ENCODE results near the gene PPM1B. TPM values are rescaled to one million over a fixed set of nuclear protein-coding genes. Genes with fewer than 3 reads are reported as not detected.

Gene PPM1B
- total and polyA plus RNA-seq, 9 of the 15 experiments (the other 6 are each of a cell fraction or from before 2014, with no cell fraction given), result 8.9 to 44.0 (median 28.6) TPM

GRCh38 chr2:44169155-44169898 lies 652 bp downstream of the PPM1B start:
- Histone ChIP-seq H3K4me1 (replicated peaks in 1 of 2; ENCODE audit: control insufficient read depth in 2 of 2, insufficient read depth in 2 of 2, low read length in 2 of 2) (peaks cover 4 to 7% of the 10 kb centered on the region in 2 experiments; a peak in 3 of 5 replicates), H3K9me1 (ENCODE audit: control insufficient read depth, insufficient read depth, low read length) (no peaks in the 10 kb centered on the region), H3K36me3 (ENCODE audit: control insufficient read depth, insufficient read depth, low read length) (no peaks in the 10 kb centered on the region), H3K9ac (ENCODE audit: insufficient read depth in 1 of 2, low read depth in 2 of 2, low read length in 2 of 2) (peak overlapping the region; percentile 89 to 97), H3K27ac (ENCODE audit: extremely low read depth, low read depth, low read length) (peak overlapping the region; percentile 85), H2AFZ (ENCODE audit: low read depth, low read length) (peak overlapping the region; percentile 89), H3K4me3 (peak overlapping the region; percentile 94), H3K27me3 (ENCODE audit: control insufficient read depth in 2 of 2, insufficient read depth in 2 of 2, low read length in 2 of 2) (no peaks in the 10 kb centered on the region), H3K4me2 (ENCODE audit: insufficient read depth, low read length) (peak overlapping the region; percentile 99), H3K9me3 (replicated peaks; ENCODE audit: control insufficient read depth, insufficient read depth, low read depth, low read length) (peaks cover 5% of the 10 kb centered on the region), H3K79me2 (ENCODE audit: control insufficient read depth, insufficient read depth, low read length) (peaks cover 57% of the 10 kb centered on the region), H4K20me1 (replicated peaks; ENCODE audit: control insufficient read depth, insufficient read depth, low read length) (peaks cover 20% of the 10 kb centered on the region; the same call in 1 of the 2 replicates)
- ATAC-seq, result peak; percentile 50
- intact Hi-C loops (cut with micrococcal nuclease) (no loop called here), in situ Hi-C loops (cut with MboI) (no loop called here)
- BruUV-seq (replicated peaks), result no TSS peak
- ChIA-PET CTCF (ENCODE audit: low intra/inter-chr PET ratio) (no interaction called here), POLR2A (interaction anchor here (0.8 to 4.6 kb wide), 4 partner anchors 10 to 14 kb away, joined by 3 to 28 read pairs (median 10); no protein-coding TSS in a partner anchor)
- under 1% methylated on average over 33 of the region's 54 CpGs for WGBS (ENCODE audit: insufficient coverage, low coverage, missing lambda C conversion rate)
- peak; percentile 29 to 62 (median 37) for DNase-seq (ENCODE audit: extremely low read depth in 1 of 4, low spot score in 3 of 4)
- no peak for FAIRE-seq
- TF ChIP-seq, protein P1, sequence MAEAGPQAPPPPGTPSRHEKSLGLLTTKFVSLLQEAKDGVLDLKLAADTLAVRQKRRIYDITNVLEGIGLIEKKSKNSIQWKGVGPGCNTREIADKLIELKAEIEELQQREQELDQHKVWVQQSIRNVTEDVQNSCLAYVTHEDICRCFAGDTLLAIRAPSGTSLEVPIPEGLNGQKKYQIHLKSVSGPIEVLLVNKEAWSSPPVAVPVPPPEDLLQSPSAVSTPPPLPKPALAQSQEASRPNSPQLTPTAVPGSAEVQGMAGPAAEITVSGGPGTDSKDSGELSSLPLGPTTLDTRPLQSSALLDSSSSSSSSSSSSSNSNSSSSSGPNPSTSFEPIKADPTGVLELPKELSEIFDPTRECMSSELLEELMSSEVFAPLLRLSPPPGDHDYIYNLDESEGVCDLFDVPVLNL (CRISPR knock-in tag; IDR thresholded peaks at IDR 0.05; ENCODE audit: low read depth), result no peak
- TF ChIP-seq ZNF77 (CRISPR knock-in tag; IDR thresholded peaks at IDR 0.05), result no peak
- TF ChIP-seq, protein P2, sequence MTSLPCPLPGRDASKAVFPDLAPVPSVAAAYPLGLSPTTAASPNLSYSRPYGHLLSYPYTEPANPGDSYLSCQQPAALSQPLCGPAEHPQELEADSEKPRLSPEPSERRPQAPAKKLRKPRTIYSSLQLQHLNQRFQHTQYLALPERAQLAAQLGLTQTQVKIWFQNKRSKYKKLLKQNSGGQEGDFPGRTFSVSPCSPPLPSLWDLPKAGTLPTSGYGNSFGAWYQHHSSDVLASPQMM (CRISPR knock-in tag; IDR thresholded peaks at IDR 0.05), result no peak
- TF ChIP-seq SMAD3 (CRISPR knock-in tag; conservative IDR thresholded peaks at IDR 0.05), result no peak
- no peak for TF ChIP-seq ZNF696 (CRISPR knock-in tag; conservative IDR thresholded peaks at IDR 0.05)
- TF ChIP-seq, protein P3, sequence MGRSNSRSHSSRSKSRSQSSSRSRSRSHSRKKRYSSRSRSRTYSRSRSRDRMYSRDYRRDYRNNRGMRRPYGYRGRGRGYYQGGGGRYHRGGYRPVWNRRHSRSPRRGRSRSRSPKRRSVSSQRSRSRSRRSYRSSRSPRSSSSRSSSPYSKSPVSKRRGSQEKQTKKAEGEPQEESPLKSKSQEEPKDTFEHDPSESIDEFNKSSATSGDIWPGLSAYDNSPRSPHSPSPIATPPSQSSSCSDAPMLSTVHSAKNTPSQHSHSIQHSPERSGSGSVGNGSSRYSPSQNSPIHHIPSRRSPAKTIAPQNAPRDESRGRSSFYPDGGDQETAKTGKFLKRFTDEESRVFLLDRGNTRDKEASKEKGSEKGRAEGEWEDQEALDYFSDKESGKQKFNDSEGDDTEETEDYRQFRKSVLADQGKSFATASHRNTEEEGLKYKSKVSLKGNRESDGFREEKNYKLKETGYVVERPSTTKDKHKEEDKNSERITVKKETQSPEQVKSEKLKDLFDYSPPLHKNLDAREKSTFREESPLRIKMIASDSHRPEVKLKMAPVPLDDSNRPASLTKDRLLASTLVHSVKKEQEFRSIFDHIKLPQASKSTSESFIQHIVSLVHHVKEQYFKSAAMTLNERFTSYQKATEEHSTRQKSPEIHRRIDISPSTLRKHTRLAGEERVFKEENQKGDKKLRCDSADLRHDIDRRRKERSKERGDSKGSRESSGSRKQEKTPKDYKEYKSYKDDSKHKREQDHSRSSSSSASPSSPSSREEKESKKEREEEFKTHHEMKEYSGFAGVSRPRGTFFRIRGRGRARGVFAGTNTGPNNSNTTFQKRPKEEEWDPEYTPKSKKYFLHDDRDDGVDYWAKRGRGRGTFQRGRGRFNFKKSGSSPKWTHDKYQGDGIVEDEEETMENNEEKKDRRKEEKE (IDR thresholded peaks at IDR 0.05; ENCODE audit: borderline replicate concordance in 1 of 2, control insufficient read depth in 1 of 2, low read depth in 2 of 2, low read length in 1 of 2), result no peak
- TF ChIP-seq SRSF3 (IDR thresholded peaks at IDR 0.05; ENCODE audit: insufficient read depth, low read length), result no peak
- TF ChIP-seq PHF20 (IDR thresholded peaks at IDR 0.05; ENCODE audit: partially characterized antibody), result no peak
- no peak for TF ChIP-seq ERF (CRISPR knock-in tag; IDR thresholded peaks at IDR 0.05)
- no peak for TF ChIP-seq BCL6 (CRISPR knock-in tag; IDR thresholded peaks at IDR 0.05)
- TF ChIP-seq ESRRA (IDR thresholded peaks at IDR 0.05; ENCODE audit: borderline replicate concordance, low read depth), result no peak
- no peak for TF ChIP-seq TCF7L2 (IDR thresholded peaks at IDR 0.05; ENCODE audit: low read depth, low read length)
- no peak for TF ChIP-seq STAT5B (CRISPR knock-in tag; IDR thresholded peaks at IDR 0.05)
- no peak for TF ChIP-seq TCF3 (CRISPR knock-in tag; IDR thresholded peaks at IDR 0.05)
- TF ChIP-seq JUND (IDR thresholded peaks at IDR 0.05; ENCODE audit: borderline replicate concordance, low read depth, low read length), result no peak
- TF ChIP-seq JUND (tag; IDR thresholded peaks at IDR 0.05; ENCODE audit: borderline replicate concordance, low read depth, low read length), result no peak

Data from K562 (cell line).